Measurements from ENCODE around the gene ZC3H7B.

Gene ZC3H7B

GRCh38 chr22:41324821-41325528 is 23.6 kb downstream of the ZC3H7B start:
- DNase-seq (ENCODE audit: low spot score) (no peak), FAIRE-seq (no peak)

GRCh38 chr22:41327124-41327523 is 25.8 kb downstream of the ZC3H7B start:
- no peak for DNase-seq (ENCODE audit: low spot score)

GRCh38 chr22:41330169-41330568 is 28.8 kb downstream of the ZC3H7B start:
- FAIRE-seq (no peak), DNase-seq (ENCODE audit: low spot score) (no peak)

More at GRCh38 chr22:41327124-41327523, 25.8 kb downstream of the ZC3H7B start:
- FAIRE-seq: no peak

- peak; percentile 62 for FAIRE-seq
- no peak for DNase-seq (ENCODE audit: low spot score)
Observed at GRCh38 chr22:41332217-41332939, 31.1 kb downstream of the ZC3H7B start.

GRCh38 chr22:41333806-41334205 is 32.5 kb downstream of the ZC3H7B start:
- FAIRE-seq: no peak
- no peak for DNase-seq (ENCODE audit: low spot score)

GRCh38 chr22:41334215-41334614 is 32.9 kb downstream of the ZC3H7B start:
- DNase-seq (ENCODE audit: low spot score) (no peak), FAIRE-seq (no peak)

GRCh38 chr22:41334951-41335635 is 33.8 kb downstream of the ZC3H7B start:
- no peak for FAIRE-seq
- no peak for DNase-seq (ENCODE audit: low spot score)

GRCh38 chr22:41338614-41339212 is 37.4 kb downstream of the ZC3H7B start:
- no peak for DNase-seq (ENCODE audit: low spot score)
- no peak for FAIRE-seq

- FAIRE-seq: no peak
- no peak for DNase-seq (ENCODE audit: low spot score)
Observed at GRCh38 chr22:41339823-41340222, 38.5 kb downstream of the ZC3H7B start.

- DNase-seq (ENCODE audit: low spot score) (no peak), FAIRE-seq (no peak)
Observed at GRCh38 chr22:41340357-41340756, 39.0 kb downstream of the ZC3H7B start.

- FAIRE-seq (no peak), DNase-seq (ENCODE audit: low spot score) (no peak)
Observed at GRCh38 chr22:41341012-41341411, 39.7 kb downstream of the ZC3H7B start.

- DNase-seq (ENCODE audit: low spot score) (no peak), FAIRE-seq (no peak)
Observed at GRCh38 chr22:41341990-41342389, 40.7 kb downstream of the ZC3H7B start.

GRCh38 chr22:41343300-41343699 is 42.0 kb downstream of the ZC3H7B start:
- no peak for DNase-seq (ENCODE audit: low spot score)

GRCh38 chr22:41343717-41344116 is 42.4 kb downstream of the ZC3H7B start:
- DNase-seq (ENCODE audit: low spot score) (no peak), FAIRE-seq (no peak)

More at GRCh38 chr22:41343300-41343699, 42.0 kb downstream of the ZC3H7B start:
- FAIRE-seq: no peak

- no peak for FAIRE-seq
- no peak for DNase-seq (ENCODE audit: low spot score)
Observed at GRCh38 chr22:41344189-41344788, 43.0 kb downstream of the ZC3H7B start.

GRCh38 chr22:41345807-41346335 is 44.5 kb downstream of the ZC3H7B start:
- FAIRE-seq: no peak

GRCh38 chr22:41347066-41347859 is 45.9 kb downstream of the ZC3H7B start:
- DNase-seq (ENCODE audit: low spot score) (no peak), FAIRE-seq (no peak)

More at GRCh38 chr22:41345807-41346335, 44.5 kb downstream of the ZC3H7B start:
- DNase-seq (ENCODE audit: low spot score): no peak

- DNase-seq (ENCODE audit: low spot score): no peak
- peak; percentile 40 for FAIRE-seq
Observed at GRCh38 chr22:41348964-41349484, 47.7 kb downstream of the ZC3H7B start.

- no peak for DNase-seq (ENCODE audit: low spot score)
- no peak for FAIRE-seq
Observed at GRCh38 chr22:41350087-41350486, 48.8 kb downstream of the ZC3H7B start.

- no peak for DNase-seq (ENCODE audit: low spot score)
- no peak for FAIRE-seq
Observed at GRCh38 chr22:41351011-41351410, 49.7 kb downstream of the ZC3H7B start.
